Measurements from ENCODE around the gene SLC39A8. TPM values are rescaled to one million over a fixed set of nuclear protein-coding genes. Genes with fewer than 3 reads are reported as not detected.

Gene SLC39A8
- total and polyA plus RNA-seq, 5 donors from 2014 or later = 18.6 to 29.8 (median 23.7) TPM

Other genes starting within 250 kb of the SLC39A8 start
- gene NFKB1, start 155.9 kb upstream of the SLC39A8 start, total RNA-seq = 152 TPM
- gene NFKB1, start 155.9 kb upstream of the SLC39A8 start, polyA plus RNA-seq = 10 to 100 TPM in 3 of 4 donors, 1 to 10 TPM in 1; 9.2 to 21.8 (median 13.6) TPM